Ishikawa (cell line): ENCODE measurements around the gene PMM1.

Experiments used
- CEBPB ChIP-seq: IDR thresholded peaks from 2 replicates; pipeline ENCODE4 v1.6.1; 2012
- CREB1 ChIP-seq: IDR thresholded peaks from 2 replicates; pipeline ENCODE4 v1.6.1; 2012; ENCODE audit warnings: low read depth
- EP300 ChIP-seq: IDR thresholded peaks from 2 replicates; pipeline ENCODE4 v1.6.1; 2012; ENCODE audit warnings: borderline replicate concordance
- FOXM1 ChIP-seq: IDR thresholded peaks from 2 replicates; pipeline ENCODE4 v1.6.1; 2012; ENCODE audit warnings: low read depth, borderline replicate concordance
- TAF1 ChIP-seq: IDR thresholded peaks from 2 replicates; pipeline ENCODE4 v1.6.1; 2012; ENCODE audit warnings: low read depth, mild to moderate bottlenecking
- TEAD4 ChIP-seq: IDR thresholded peaks from 2 replicates; pipeline ENCODE4 v1.6.1; 2012
- TF ChIP-seq, protein P1 (sequence below): IDR thresholded peaks from 2 replicates; pipeline ENCODE4 v1.6.1; 2012

DNA sequence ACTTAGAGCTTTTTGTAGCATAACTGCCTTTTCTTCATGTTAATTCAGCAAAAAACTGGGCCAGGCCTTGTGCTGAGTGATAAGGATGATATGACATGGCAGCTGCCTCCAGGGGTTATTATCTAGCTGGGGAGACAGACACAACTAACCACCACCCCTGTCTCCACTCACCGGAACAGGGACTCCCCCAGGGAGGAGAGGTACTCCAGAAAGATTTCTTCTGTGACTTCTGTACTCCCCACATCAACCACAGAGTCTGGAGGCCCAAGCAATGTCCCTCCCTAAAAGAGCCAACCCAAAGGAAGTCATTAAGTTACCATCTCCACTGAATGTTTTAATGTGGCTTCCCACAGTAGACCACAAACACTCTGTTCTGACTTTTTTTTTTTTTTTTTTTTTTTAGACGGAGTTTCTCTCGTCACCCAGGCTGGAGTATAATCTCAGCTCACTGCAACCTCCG, 14.3 kb upstream of the PMM1 start:
- TF ChIP-seq CEBPB = no peak
- TF ChIP-seq, protein P1, sequence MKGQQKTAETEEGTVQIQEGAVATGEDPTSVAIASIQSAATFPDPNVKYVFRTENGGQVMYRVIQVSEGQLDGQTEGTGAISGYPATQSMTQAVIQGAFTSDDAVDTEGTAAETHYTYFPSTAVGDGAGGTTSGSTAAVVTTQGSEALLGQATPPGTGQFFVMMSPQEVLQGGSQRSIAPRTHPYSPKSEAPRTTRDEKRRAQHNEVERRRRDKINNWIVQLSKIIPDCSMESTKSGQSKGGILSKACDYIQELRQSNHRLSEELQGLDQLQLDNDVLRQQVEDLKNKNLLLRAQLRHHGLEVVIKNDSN = no peak
- TF ChIP-seq EP300 = no peak
- TF ChIP-seq FOXM1 = no peak
- TF ChIP-seq TAF1 = no peak
- TF ChIP-seq TEAD4 = no peak
- no peak for TF ChIP-seq CREB1
